ENCODE data around the gene OR4D1. TPM values are rescaled to one million over a fixed set of nuclear protein-coding genes. Genes with fewer than 3 reads are reported as not detected.
A peak's percentile ranks its signal among the peaks of the same experiment; 100 is the strongest.

The OR4D1 gene
- total and polyA plus RNA-seq, 8 donors, result 0.03 TPM; not detected in 7

DNA sequence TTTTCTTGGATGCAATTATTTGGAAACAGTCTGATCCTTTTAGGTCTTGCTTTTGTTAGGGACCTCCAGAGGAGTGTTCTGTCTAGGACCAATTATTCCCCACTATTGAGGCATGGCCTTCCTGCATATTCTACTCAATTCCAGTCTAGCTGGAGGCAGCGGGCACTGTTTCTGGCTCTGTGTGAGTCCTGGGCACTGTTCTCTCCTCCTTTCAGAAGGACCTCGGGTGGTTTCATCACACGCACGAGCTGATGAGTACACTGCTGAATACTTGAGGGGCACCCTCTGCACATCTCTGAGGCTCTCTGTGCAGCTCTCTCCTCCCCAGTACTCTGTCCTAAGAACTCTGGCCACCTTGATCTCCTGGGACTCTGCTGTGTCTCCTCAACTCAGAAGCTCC is 34.2 kb upstream of the OR4D1 start:
- DNase-seq, result no peak
- TF ChIP-seq, protein P1, sequence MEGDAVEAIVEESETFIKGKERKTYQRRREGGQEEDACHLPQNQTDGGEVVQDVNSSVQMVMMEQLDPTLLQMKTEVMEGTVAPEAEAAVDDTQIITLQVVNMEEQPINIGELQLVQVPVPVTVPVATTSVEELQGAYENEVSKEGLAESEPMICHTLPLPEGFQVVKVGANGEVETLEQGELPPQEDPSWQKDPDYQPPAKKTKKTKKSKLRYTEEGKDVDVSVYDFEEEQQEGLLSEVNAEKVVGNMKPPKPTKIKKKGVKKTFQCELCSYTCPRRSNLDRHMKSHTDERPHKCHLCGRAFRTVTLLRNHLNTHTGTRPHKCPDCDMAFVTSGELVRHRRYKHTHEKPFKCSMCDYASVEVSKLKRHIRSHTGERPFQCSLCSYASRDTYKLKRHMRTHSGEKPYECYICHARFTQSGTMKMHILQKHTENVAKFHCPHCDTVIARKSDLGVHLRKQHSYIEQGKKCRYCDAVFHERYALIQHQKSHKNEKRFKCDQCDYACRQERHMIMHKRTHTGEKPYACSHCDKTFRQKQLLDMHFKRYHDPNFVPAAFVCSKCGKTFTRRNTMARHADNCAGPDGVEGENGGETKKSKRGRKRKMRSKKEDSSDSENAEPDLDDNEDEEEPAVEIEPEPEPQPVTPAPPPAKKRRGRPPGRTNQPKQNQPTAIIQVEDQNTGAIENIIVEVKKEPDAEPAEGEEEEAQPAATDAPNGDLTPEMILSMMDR (IDR thresholded peaks at IDR 0.05), result no peak
- TF ChIP-seq POLR2AphosphoS5 (IDR thresholded peaks at IDR 0.05) (no peak), EP300 (IDR thresholded peaks at IDR 0.05) (no peak), POLR2A (IDR thresholded peaks at IDR 0.05) (no peak)
- no peaks in the 10 kb centered on the region for H3K9me3 ChIP-seq
- intact Hi-C loops (cut with DNase I; ENCODE audit: low total_unique reads), result loop anchor here (10.0 kb wide), 3 partner anchors 99 to 531 kb away; partner anchors contain the start of gene MRPS23
- H3K36me3 ChIP-seq, result no peaks in the 10 kb centered on the region
- no peak overlapping the region for H3K27ac ChIP-seq
- H3K4me1 ChIP-seq, result no peaks in the 10 kb centered on the region
- H3K27me3 ChIP-seq, result peaks cover 0 to 29% (median 3%) of the 10 kb centered on the region in 3 donors
- 73 to 92% (median 81%) methylated on average over 4 of the region's 4 CpGs for WGBS, 5 donors
- no peak overlapping the region for H3K4me3 ChIP-seq

GRCh38 chr17:58117382-58117781 is 30.8 kb upstream of the OR4D1 start:
- WGBS, 5 donors, result 87 to 94% (median 93%) methylated on average over 5 of the region's 5 CpGs
- intact Hi-C loops (cut with DNase I; ENCODE audit: low total_unique reads), result loop anchor here (10.0 kb wide), 3 partner anchors 103 to 527 kb away; partner anchors contain the start of gene MRPS23
- no peak for TF ChIP-seq POLR2A (IDR thresholded peaks at IDR 0.05)
- TF ChIP-seq, protein P1 (IDR thresholded peaks at IDR 0.05), result no peak
- TF ChIP-seq EP300 (IDR thresholded peaks at IDR 0.05), result no peak
- no peak for TF ChIP-seq POLR2AphosphoS5 (IDR thresholded peaks at IDR 0.05)

GRCh38 chr17:58119491-58119890 is 28.7 kb upstream of the OR4D1 start:
- TF ChIP-seq POLR2AphosphoS5 (IDR thresholded peaks at IDR 0.05) (no peak), EP300 (IDR thresholded peaks at IDR 0.05) (no peak), POLR2A (IDR thresholded peaks at IDR 0.05) (no peak)
- TF ChIP-seq, protein P1 (IDR thresholded peaks at IDR 0.05), result no peak

More at GRCh38 chr17:58117382-58117781, 30.8 kb upstream of the OR4D1 start:
- Histone ChIP-seq H3K36me3 (no peaks in the 10 kb centered on the region), H3K27ac (no peak overlapping the region), H3K4me1 (no peaks in the 10 kb centered on the region), H3K4me3 (no peak overlapping the region), H3K27me3 (peaks cover 0 to 30% (median 3%) of the 10 kb centered on the region in 3 donors), H3K9me3 (no peaks in the 10 kb centered on the region)
- DNase-seq, result no peak

DNA sequence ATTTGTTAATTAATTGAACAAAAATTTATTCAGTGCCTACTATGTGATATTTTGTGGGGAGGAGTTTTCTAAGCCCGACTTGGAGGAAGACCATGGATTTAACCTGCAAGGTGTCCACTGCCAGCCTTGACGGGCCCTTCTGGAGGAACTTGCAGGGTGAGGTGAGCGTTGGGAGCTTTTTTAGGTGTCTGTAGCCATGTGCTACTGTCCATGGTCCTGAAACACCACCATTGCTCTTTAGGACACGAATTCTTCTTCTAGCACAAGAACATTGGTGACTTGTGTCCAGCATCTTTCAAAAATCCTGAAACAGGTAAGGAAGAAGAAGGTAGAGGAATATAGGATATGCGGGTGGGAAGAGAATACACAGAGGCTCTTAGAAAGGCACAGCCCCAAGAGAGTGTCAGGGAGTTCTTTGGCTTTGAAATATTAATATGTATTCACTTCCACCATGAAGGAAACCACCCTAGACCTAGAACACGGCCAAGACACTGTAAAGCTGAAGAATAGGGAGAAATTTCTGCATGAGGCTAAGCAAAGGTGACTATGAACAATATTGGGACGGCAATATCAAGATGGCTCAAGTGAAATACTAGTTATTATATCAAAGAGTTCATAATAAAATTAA is 27.9 kb upstream of the OR4D1 start:
- Histone ChIP-seq H3K4me3 (no peak overlapping the region), H3K27me3 (peaks cover 0 to 36% (median 3%) of the 10 kb centered on the region in 3 donors), H3K36me3 (no peaks in the 10 kb centered on the region), H3K27ac (no peak overlapping the region), H3K9me3 (no peaks in the 10 kb centered on the region), H3K4me1 (no peaks in the 10 kb centered on the region)
- intact Hi-C loops (cut with DNase I; ENCODE audit: low total_unique reads), result no loop called here
- peak; percentile 42 to 89 for DNase-seq
- TF ChIP-seq EP300 (IDR thresholded peaks at IDR 0.05) (no peak), POLR2A (IDR thresholded peaks at IDR 0.05) (no peak), POLR2AphosphoS5 (IDR thresholded peaks at IDR 0.05) (no peak)
- TF ChIP-seq, protein P1 (IDR thresholded peaks at IDR 0.05), result no peak
- 21 to 25% (median 21%) methylated on average over 7 of the region's 7 CpGs for WGBS, 5 donors

More at GRCh38 chr17:58119491-58119890, 28.7 kb upstream of the OR4D1 start:
- no peak overlapping the region for H3K4me3 ChIP-seq
- 59 to 67% (median 64%) methylated on average over 3 of the region's 3 CpGs for WGBS, 5 donors
- intact Hi-C loops (cut with DNase I; ENCODE audit: low total_unique reads), result loop anchor here (10.0 kb wide), 3 partner anchors 105 to 525 kb away; partner anchors contain the start of gene MRPS23
- no peaks in the 10 kb centered on the region for H3K36me3 ChIP-seq
- peaks cover 0 to 35% (median 3%) of the 10 kb centered on the region in 3 donors for H3K27me3 ChIP-seq
- H3K9me3 ChIP-seq, result no peaks in the 10 kb centered on the region
- H3K27ac ChIP-seq, result no peak overlapping the region
- DNase-seq, result no peak
- H3K4me1 ChIP-seq, result no peaks in the 10 kb centered on the region
